GM18951 (cell line): ENCODE measurements around the gene CCNB2.

Experiments used
- POLR2A ChIP-seq: IDR thresholded peaks from 4 replicates; pipeline ENCODE4 v1.6.1; 2011; ENCODE audit warnings: mild to moderate bottlenecking; ENCODE audit not compliant: insufficient read length, insufficient read depth; ENCODE audit errors: extremely low read depth
- in situ Hi-C: fragments of 300-500 bp; cut with MboI; formaldehyde crosslinking; loops from one replicate; pipeline ENCODE4 v1.12.0; 2022; ENCODE audit warnings: low sequenced_read_pairs, mixed read lengths, inconsistent platforms; ENCODE audit not compliant: unreplicated experiment

Gene CCNB2

DNA sequence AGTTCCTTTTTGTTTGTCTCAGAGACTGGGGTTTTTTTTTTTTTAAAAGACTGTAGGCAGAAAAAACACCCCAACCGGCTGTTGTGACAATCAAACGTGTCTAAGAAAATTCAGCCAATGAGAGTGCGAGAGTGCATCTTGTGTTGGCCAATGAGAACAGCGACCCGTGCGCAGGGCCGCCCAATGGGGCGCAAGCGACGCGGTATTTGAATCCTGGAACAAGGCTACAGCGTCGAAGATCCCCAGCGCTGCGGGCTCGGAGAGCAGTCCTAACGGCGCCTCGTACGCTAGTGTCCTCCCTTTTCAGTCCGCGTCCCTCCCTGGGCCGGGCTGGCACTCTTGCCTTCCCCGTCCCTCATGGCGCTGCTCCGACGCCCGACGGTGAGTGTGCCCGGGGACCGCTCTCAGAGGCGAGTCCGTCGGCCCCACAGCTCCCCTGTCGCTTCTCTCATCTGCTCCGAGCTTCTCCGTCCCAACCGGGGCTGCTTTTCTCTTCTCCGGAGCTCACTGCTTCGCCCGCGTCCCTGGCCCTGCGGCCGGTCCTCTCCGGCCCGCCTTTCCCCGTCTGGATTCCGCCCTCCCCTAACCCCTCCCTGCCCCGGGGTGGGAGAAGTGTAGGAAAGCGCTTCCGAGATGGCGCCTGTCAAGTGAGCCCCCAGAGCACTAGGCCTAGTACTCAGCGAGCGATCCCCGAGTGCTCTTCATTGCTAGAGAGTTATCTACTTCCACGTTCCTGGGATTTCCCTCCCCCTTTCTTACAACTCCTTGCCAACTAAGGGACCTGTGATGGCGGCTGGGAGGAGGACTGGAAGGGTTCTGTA, at the start of gene CCNB2:
CCNB2 (plus strand) TSS at position 235 of the 821 bp plus-strand sequence; CDS start at position 358, 123 bp downstream.
- in situ Hi-C loops = no loop called here
- peak; percentile 91 for TF ChIP-seq POLR2A

DNA sequence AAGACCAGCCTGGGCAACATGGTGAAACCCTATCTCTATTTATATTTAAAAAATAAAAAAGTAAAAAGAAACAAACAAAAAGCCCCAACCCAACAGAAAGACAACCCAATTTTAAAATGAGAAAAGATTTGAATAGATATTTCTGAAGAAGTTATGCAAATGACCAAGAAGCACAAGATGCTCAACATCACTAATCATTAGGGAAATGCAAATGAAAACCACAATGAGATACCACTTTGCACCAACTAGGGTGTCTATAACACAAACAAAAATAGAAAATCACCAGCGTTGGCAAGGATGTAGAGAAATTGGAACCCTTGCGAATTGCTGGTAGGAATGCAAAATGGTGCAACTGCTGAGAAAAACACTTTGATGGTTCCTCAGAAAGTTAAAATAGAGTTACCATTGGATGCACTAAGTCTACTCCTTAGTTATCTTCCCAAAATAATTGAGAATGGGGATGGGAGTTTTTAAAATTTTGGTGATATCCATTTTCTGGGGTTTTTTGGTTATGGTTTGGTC, 45.8 kb upstream of the CCNB2 start:
- in situ Hi-C loops = no loop called here
- no peak for TF ChIP-seq POLR2A

DNA sequence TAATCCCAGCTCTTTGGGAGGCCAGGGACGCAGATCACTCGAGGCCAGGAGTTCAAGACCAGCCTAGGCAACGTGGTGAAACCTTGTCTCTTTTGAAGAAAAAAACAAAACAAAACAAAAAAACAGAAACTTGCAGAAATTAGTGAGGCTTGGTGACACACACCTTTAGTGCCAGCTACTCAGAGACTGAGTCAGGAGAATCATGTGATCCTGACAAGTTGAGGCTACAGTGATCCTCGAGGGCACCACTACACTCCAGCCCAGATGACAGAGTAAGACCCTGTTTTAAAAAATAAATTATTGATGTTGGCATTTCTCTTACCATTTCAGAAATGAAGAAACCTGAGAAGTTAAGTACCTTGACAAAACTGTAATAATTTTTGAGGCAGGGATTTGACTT, 44.6 kb upstream of the CCNB2 start:
- in situ Hi-C loops = no loop called here
- TF ChIP-seq POLR2A = no peak

DNA sequence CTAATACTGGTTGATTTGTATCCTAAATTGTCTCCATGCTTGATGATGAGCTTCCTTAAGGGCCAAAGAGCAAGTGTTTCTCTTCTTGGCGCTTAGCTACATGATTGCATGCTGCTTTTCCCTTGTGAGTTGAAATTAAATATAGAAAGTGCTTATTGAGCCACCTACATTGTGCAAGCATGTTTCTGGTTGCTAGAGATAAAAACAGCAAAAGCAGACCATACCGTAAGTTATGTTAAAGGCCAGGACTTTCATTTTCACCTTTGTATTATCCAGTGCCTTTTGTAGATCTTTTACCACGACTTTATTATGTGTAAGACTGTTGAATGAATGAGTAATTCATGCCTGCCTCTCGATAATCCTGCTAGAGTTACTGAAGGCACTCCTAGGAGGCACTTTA, 41.9 kb upstream of the CCNB2 start:
- in situ Hi-C loops = no loop called here
- TF ChIP-seq POLR2A = no peak

GRCh38 chr15:59069430-59069829, 35.5 kb upstream of the CCNB2 start:
- no peak for TF ChIP-seq POLR2A
- in situ Hi-C loops = no loop called here

- in situ Hi-C loops = no loop called here
- no peak for TF ChIP-seq POLR2A
Observed at GRCh38 chr15:59074607-59075006, 30.3 kb upstream of the CCNB2 start.

DNA sequence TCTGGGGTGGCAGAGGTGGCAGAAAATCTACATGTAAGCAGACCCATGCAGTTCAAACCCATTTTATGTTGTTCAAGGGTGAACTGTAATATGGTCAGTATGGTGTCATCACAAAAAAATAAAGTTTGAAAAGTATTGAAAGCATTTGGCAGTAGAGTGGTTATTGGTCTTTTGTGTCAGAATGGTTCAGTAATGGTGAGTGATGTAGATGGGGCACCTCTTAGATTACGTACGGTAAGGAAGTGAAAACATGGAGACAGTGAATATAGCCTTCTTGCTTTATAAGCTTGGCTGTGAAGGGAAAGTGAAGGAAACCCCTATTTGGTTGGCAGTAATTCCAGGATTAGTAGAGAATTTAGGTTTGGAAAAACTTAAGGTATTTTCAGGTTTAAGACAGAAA, 17.2 kb upstream of the CCNB2 start:
- in situ Hi-C loops = no loop called here
- TF ChIP-seq POLR2A = no peak

DNA sequence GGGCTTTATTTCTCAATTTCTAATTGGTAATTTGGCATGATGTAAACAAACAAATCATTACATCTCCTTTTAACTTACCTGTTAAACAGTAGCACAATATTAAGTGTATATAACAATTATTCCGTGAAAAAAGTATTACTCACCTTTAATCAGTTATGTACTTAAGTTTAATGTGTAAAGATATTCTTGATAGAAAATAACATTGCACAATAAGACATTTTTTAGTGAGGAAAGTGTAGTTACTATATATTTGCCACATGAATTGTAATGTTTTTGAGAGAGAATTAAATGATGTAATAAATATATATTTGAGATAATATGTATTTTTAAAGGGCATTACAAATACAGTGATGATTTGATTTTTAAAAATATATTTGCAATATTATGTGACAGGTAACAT, 10.9 kb upstream of the CCNB2 start:
- TF ChIP-seq POLR2A = no peak
- in situ Hi-C loops = no loop called here

DNA sequence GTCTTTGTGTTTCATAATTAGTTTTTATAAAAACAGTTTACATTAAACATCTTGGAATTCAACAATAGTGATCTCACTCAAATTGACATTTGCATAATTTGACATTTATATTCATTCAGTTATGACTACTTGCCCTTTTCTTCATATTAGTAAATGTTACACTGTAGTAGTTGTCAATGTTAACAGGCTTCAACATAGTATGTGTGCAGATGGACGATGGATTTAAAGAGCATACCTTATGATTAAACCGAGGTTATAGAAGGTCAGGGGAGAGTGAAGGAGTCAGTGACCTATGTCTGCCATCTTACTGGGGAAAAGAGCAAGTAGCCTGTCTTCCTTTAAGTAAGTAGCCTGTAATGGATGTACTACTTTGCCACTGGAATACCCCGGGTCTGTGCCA, 8.5 kb upstream of the CCNB2 start:
- in situ Hi-C loops = no loop called here
- TF ChIP-seq POLR2A = no peak

DNA sequence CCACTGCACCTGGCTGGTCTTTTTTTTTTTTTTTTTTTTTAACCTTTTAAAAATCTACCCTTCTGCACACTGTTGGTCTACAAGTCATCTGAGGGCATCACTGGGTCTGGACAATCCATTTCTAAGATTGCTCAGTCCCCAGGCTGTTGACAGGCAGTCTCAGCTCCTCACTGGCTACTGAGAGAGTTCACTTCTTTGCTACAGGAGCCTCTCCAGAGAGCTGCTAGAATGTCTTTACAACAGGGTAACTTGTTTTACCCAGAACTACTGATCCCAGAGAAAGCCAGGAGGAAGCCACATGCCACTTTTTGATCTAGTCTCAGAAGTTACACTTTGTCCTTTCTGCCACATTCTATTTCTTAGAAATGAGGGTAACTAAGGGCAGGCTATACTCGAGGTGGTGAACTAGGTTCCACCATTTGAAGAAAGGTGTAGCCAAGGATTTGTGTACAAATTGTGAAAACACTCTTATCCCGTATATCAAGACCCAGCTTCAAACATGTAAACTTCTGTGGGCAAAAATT, 5.7 kb upstream of the CCNB2 start:
- in situ Hi-C loops = no loop called here
- no peak for TF ChIP-seq POLR2A

GRCh38 chr15:59104602-59104911, 389 bp upstream of the CCNB2 start:
- in situ Hi-C loops = no loop called here
- no peak for TF ChIP-seq POLR2A

DNA sequence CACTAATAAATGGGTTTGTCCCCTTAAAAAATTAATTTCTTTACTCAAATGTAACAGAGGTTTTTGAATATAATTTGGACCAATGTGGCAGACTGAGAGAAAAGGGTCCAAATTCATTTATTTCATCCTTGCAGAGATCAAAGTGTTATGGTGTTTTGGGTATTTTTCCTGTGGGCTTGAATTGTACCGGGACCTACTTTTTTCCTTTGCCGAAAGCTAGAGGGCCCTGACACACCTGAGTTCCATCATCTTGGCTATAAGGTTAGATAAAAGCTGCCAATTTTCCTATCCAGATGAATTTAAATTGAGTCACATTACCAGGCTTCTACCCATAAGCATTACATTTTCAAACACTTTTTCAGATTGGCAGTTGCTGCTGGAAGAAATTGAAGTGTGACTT, 908 bp downstream of the CCNB2 start:
- no peak for TF ChIP-seq POLR2A
- in situ Hi-C loops = no loop called here

GRCh38 chr15:59111251-59111650, 6.3 kb downstream of the CCNB2 start:
- TF ChIP-seq POLR2A = no peak
- in situ Hi-C loops = no loop called here

- TF ChIP-seq POLR2A = no peak
- in situ Hi-C loops = no loop called here
Observed at GRCh38 chr15:59115047-59115446, 10.1 kb downstream of the CCNB2 start.

- in situ Hi-C loops = no loop called here
- no peak for TF ChIP-seq POLR2A
Observed at GRCh38 chr15:59116141-59116540, 11.2 kb downstream of the CCNB2 start.

- in situ Hi-C loops = no loop called here
- TF ChIP-seq POLR2A = no peak
Observed at GRCh38 chr15:59116771-59117170, 11.8 kb downstream of the CCNB2 start.
